ENCODE results near the gene IGFBP3. TPM values are rescaled to one million over a fixed set of nuclear protein-coding genes. Genes with fewer than 3 reads are reported as not detected.

Gene IGFBP3
- total and polyA plus RNA-seq, 2 donors (not counting 1 experiment from before 2014, with no cell fraction given) = 8.9 to 227 TPM

DNA sequence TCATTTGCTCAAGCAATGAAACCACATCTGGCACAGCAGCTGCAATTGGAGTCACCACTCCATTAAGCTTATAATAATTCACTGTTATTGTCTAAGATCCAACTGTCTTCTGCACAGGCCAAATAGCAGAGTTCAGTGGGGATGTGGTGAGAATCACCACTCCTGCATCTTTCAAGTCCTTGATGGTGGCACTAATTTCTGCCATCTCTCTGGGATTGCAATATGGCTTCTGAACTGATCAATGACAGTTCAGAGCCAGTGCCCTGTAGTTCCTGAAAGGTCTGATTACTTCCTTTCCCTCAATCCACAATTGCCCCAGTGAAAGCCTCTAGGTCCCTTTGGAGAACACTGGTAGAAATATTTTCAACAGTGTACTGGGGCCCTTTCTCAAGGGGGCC, 26.4 kb downstream of the IGFBP3 start:
- no peak overlapping the region for H2AFZ ChIP-seq (ENCODE audit: low read length)
- H3K4me1 ChIP-seq (ENCODE audit: control insufficient read depth, extremely low read depth, insufficient read depth, low read length) = no peaks in the 10 kb centered on the region
- H3K27me3 ChIP-seq (ENCODE audit: control insufficient read depth, insufficient read depth, low read length) = peaks cover 16% of the 10 kb centered on the region
- H3K27ac ChIP-seq (ENCODE audit: insufficient read depth, low read length) = no peak overlapping the region
- no peak for TF ChIP-seq EZH2 (IDR thresholded peaks at IDR 0.05; ENCODE audit: low read length, missing control alignments)
- TF ChIP-seq, protein P1, sequence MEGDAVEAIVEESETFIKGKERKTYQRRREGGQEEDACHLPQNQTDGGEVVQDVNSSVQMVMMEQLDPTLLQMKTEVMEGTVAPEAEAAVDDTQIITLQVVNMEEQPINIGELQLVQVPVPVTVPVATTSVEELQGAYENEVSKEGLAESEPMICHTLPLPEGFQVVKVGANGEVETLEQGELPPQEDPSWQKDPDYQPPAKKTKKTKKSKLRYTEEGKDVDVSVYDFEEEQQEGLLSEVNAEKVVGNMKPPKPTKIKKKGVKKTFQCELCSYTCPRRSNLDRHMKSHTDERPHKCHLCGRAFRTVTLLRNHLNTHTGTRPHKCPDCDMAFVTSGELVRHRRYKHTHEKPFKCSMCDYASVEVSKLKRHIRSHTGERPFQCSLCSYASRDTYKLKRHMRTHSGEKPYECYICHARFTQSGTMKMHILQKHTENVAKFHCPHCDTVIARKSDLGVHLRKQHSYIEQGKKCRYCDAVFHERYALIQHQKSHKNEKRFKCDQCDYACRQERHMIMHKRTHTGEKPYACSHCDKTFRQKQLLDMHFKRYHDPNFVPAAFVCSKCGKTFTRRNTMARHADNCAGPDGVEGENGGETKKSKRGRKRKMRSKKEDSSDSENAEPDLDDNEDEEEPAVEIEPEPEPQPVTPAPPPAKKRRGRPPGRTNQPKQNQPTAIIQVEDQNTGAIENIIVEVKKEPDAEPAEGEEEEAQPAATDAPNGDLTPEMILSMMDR (conservative IDR thresholded peaks at IDR 0.05 in 1 of 2, IDR thresholded peaks at IDR 0.05 in 1 of 2; ENCODE audit: low read depth in 1 of 2, low read length in 2 of 2) = no peak
- no peak overlapping the region for H3K4me2 ChIP-seq (ENCODE audit: extremely low read depth, insufficient read depth, low read length)
- no peaks in the 10 kb centered on the region for H3K36me3 ChIP-seq (ENCODE audit: control insufficient read depth, insufficient read depth, low read length)
- no peaks in the 10 kb centered on the region for H4K20me1 ChIP-seq (ENCODE audit: control insufficient read depth, extremely low read depth, insufficient read depth, low read length)
- no peak overlapping the region for H3K9ac ChIP-seq (ENCODE audit: insufficient read depth, low read length)
- no peak for DNase-seq (ENCODE audit: low read depth in 2 of 2)
- H3K79me2 ChIP-seq (ENCODE audit: control insufficient read depth, insufficient read depth, low read length) = no peaks in the 10 kb centered on the region
- H3K9me3 ChIP-seq (ENCODE audit: control insufficient read depth, insufficient read depth, low read depth, low read length) = no peaks in the 10 kb centered on the region
- H3K4me3 ChIP-seq (replicated peaks in 1 of 4; ENCODE audit: control extremely low read depth in 1 of 4, insufficient read depth in 1 of 4, low read depth in 3 of 4, low read length in 4 of 4) = no peak overlapping the region

DNA sequence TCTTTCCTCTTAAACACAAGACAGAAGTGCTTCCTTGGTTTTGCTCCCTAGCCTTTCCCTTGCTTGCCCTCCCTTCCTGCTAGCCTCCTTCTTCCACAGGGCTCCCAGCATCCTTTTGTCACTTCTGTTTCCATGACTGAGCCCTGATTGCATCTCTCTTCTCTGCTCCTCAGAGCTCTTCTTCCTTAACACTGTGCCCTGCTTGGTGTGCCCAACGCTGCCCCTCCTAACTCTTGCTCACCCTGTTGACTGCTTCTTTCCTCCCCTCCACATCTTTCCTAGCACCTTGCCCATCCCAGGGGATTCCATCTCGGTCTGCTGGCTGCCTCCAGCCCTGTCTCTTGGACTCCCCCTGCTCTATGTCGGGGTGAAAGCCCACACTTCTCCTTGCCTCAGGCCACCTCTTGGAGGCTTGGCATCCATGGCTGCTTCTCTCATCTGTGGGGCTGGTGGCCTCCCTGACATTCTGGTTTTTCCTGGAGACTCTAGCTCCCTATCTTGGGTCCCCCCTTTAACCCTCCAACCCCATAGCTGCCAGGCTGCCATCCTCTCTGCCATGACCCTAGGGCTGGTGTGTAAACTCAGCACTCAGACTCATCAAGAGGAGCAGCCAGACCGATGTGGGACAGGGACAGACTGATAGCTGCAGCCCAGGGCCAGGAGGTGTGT, 26.9 kb downstream of the IGFBP3 start:
- Histone ChIP-seq H3K9ac (ENCODE audit: insufficient read depth, low read length) (no peak overlapping the region), H2AFZ (ENCODE audit: low read length) (no peak overlapping the region), H3K4me2 (ENCODE audit: extremely low read depth, insufficient read depth, low read length) (no peak overlapping the region), H3K36me3 (ENCODE audit: control insufficient read depth, insufficient read depth, low read length) (no peaks in the 10 kb centered on the region), H3K79me2 (ENCODE audit: control insufficient read depth, insufficient read depth, low read length) (no peaks in the 10 kb centered on the region), H3K4me3 (replicated peaks in 1 of 4; ENCODE audit: control extremely low read depth in 1 of 4, insufficient read depth in 1 of 4, low read depth in 3 of 4, low read length in 4 of 4) (no peak overlapping the region), H4K20me1 (ENCODE audit: control insufficient read depth, extremely low read depth, insufficient read depth, low read length) (no peaks in the 10 kb centered on the region), H3K27me3 (ENCODE audit: control insufficient read depth, insufficient read depth, low read length) (peaks cover 22% of the 10 kb centered on the region), H3K27ac (ENCODE audit: insufficient read depth, low read length) (no peak overlapping the region), H3K4me1 (ENCODE audit: control insufficient read depth, extremely low read depth, insufficient read depth, low read length) (no peaks in the 10 kb centered on the region), H3K9me3 (ENCODE audit: control insufficient read depth, insufficient read depth, low read depth, low read length) (no peaks in the 10 kb centered on the region)
- no peak for DNase-seq (ENCODE audit: low read depth in 2 of 2)
- no peak for TF ChIP-seq EZH2 (IDR thresholded peaks at IDR 0.05; ENCODE audit: low read length, missing control alignments)
- TF ChIP-seq, protein P1 (conservative IDR thresholded peaks at IDR 0.05 in 1 of 2, IDR thresholded peaks at IDR 0.05 in 1 of 2; ENCODE audit: low read depth in 1 of 2, low read length in 2 of 2) = no peak

DNA sequence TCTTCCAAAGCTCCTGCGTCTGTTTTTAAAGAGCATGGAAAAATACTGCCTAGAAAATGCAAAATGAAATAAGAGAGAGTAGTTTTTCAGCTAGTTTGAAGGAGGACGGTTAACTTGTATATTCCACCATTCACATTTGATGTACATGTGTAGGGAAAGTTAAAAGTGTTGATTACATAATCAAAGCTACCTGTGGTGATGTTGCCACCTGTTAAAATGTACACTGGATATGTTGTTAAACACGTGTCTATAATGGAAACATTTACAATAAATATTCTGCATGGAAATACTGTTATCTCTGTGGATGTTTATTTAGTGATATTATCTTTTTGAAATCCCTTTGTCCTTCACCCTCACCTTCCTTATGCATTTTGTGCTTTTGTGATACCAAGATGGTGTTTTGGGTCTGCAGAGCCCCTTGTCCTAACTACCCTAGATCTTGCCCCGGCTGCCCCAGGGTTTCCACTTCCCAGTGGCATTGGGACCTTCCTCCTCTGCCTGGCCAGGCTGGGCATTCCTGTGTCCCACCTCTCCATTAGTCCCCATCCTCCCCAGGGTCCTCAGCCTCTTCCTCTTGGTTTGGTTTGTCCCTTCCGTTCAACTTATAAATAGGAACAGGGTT, 27.6 kb downstream of the IGFBP3 start:
- H3K36me3 ChIP-seq (ENCODE audit: control insufficient read depth, insufficient read depth, low read length) = no peaks in the 10 kb centered on the region
- DNase-seq (ENCODE audit: low read depth in 2 of 2) = no peak
- TF ChIP-seq EZH2 (IDR thresholded peaks at IDR 0.05; ENCODE audit: low read length, missing control alignments) = no peak
- TF ChIP-seq, protein P1 (conservative IDR thresholded peaks at IDR 0.05 in 1 of 2, IDR thresholded peaks at IDR 0.05 in 1 of 2; ENCODE audit: low read depth in 1 of 2, low read length in 2 of 2) = no peak

More for the DNA sequence above, 27.6 kb downstream of the IGFBP3 start:
- no peak overlapping the region for H2AFZ ChIP-seq (ENCODE audit: low read length)
- no peaks in the 10 kb centered on the region for H3K4me1 ChIP-seq (ENCODE audit: control insufficient read depth, extremely low read depth, insufficient read depth, low read length)
- no peak overlapping the region for H3K27ac ChIP-seq (ENCODE audit: insufficient read depth, low read length)
- peaks cover 26% of the 10 kb centered on the region for H3K27me3 ChIP-seq (ENCODE audit: control insufficient read depth, insufficient read depth, low read length)
- H3K4me3 ChIP-seq (replicated peaks in 1 of 4; ENCODE audit: control extremely low read depth in 1 of 4, insufficient read depth in 1 of 4, low read depth in 3 of 4, low read length in 4 of 4) = no peak overlapping the region
- H3K9ac ChIP-seq (ENCODE audit: insufficient read depth, low read length) = no peak overlapping the region
- no peaks in the 10 kb centered on the region for H4K20me1 ChIP-seq (ENCODE audit: control insufficient read depth, extremely low read depth, insufficient read depth, low read length)
- no peak overlapping the region for H3K4me2 ChIP-seq (ENCODE audit: extremely low read depth, insufficient read depth, low read length)
- no peaks in the 10 kb centered on the region for H3K79me2 ChIP-seq (ENCODE audit: control insufficient read depth, insufficient read depth, low read length)
- H3K9me3 ChIP-seq (ENCODE audit: control insufficient read depth, insufficient read depth, low read depth, low read length) = no peaks in the 10 kb centered on the region
